Posterior vena cava (tissue), 2 donors: ENCODE measurements around the gene PCDHA6. TPM values are rescaled to one million over a fixed set of nuclear protein-coding genes. Genes with fewer than 3 reads are reported as not detected.
"Not testable (repeated sequence)": the region's sequence is repeated elsewhere in the genome, so short reads cannot be mapped to it uniquely, and the experiment has no call there.

Experiments
- DNase-seq: peaks from one replicate; pipeline ENCODE4 v3.0.0-alpha.2; 2020; ENCODE audit warnings: low spot score
- intact Hi-C, 2 donors: fragments of 100-400 bp; cut with DNase I; formaldehyde crosslinking; loops; one replicate each; pipeline versions ENCODE4 v1.14.1 to v1.14.2; 2022 to 2023
- total RNA-seq, 2 donors: library from RNA; stranded (reverse); fragmentation: NEBNext Ultra II Directional; extraction: Animal tissue kit (Norgen Biotek cat#: 25700); gene quantifications; one replicate each; pipeline ENCODE4 v1.2.1, GENCODE V29; 2021
- donor health status: DM: yes; HTN: yes; CAD: no.
- donor health status: DM: yes; HTN: yes; CAD: no.

PCDHA6 gene
- total RNA-seq, 2 donors from 2014 or later: 0.14 to 0.23 TPM

GRCh38 chr5:140849831-140850634 lies 22.3 kb downstream of the PCDHA6 start:
- intact Hi-C loops, DNase-seq: not testable (repeated sequence)

GRCh38 chr5:140855772-140856674 lies 28.3 kb downstream of the PCDHA6 start, which contains the start of gene PCDHA10:
Gene PCDHA10 (plus strand): TSS chr5:140855897. CDS start chr5:140856049, 152 bp downstream.
- no peak for DNase-seq
- intact Hi-C loops: no loop called here

- intact Hi-C loops: no loop called here
- DNase-seq: no peak
Observed at GRCh38 chr5:140857177-140857986, 29.6 kb downstream of the PCDHA6 start.

- intact Hi-C loops: no loop called here
- DNase-seq: no peak
Observed at GRCh38 chr5:140857987-140858240, 30.2 kb downstream of the PCDHA6 start.

GRCh38 chr5:140862441-140863295 lies 34.9 kb downstream of the PCDHA6 start:
- intact Hi-C loops: no loop called here
- DNase-seq: no peak

- DNase-seq: no peak
- intact Hi-C loops: no loop called here
Observed at GRCh38 chr5:140868721-140869554, 41.2 kb downstream of the PCDHA6 start, which contains the start of gene PCDHA11. Gene PCDHA11 (plus strand): TSS chr5:140868957. CDS start chr5:140869104, 147 bp downstream.

GRCh38 chr5:140869555-140869886 lies 41.8 kb downstream of the PCDHA6 start:
- no peak for DNase-seq
- intact Hi-C loops: no loop called here

- no peak for DNase-seq
- intact Hi-C loops: no loop called here
Observed at GRCh38 chr5:140870221-140871201, 42.8 kb downstream of the PCDHA6 start.

- DNase-seq: no peak
- intact Hi-C loops: no loop called here
Observed at GRCh38 chr5:140875085-140876065, 47.6 kb downstream of the PCDHA6 start, which contains the start of gene PCDHA12. Gene PCDHA12 (plus strand): TSS chr5:140875308. CDS start chr5:140875473, 165 bp downstream.

GRCh38 chr5:140876541-140877261 lies 48.9 kb downstream of the PCDHA6 start:
- intact Hi-C loops: not testable (repeated sequence)

GRCh38 chr5:140877262-140877581 lies 49.5 kb downstream of the PCDHA6 start:
- intact Hi-C loops: no loop called here
- DNase-seq: no peak

More at GRCh38 chr5:140876541-140877261, 48.9 kb downstream of the PCDHA6 start:
- DNase-seq: not testable (repeated sequence)
